NCI-H146 (cell line): ENCODE data around the gene TLCD5.

Source experiments
- DNase-seq: peaks from one replicate; lab custom pipeline; 2025; lab: John Stamatoyannopoulos, UW

TLCD5 gene

GRCh38 chr11:120308081-120308480 is 17.0 kb upstream of the TLCD5 start:
- DNase-seq = no peak

- DNase-seq = no peak
Measured at GRCh38 chr11:120310870-120311269, 14.2 kb upstream of the TLCD5 start.

- no peak for DNase-seq
Measured at GRCh38 chr11:120314861-120315260, 10.2 kb upstream of the TLCD5 start.

GRCh38 chr11:120316880-120317688 is 8.0 kb upstream of the TLCD5 start:
- DNase-seq = no peak

GRCh38 chr11:120317689-120318480 is 7.2 kb upstream of the TLCD5 start:
- no peak for DNase-seq

- no peak for DNase-seq
Measured at GRCh38 chr11:120318906-120319305, 6.2 kb upstream of the TLCD5 start.

- no peak for DNase-seq
Measured at GRCh38 chr11:120326228-120326627, 1.1 kb downstream of the TLCD5 start.

GRCh38 chr11:120326845-120327281 is 1.8 kb downstream of the TLCD5 start:
- no peak for DNase-seq

- DNase-seq = no peak
Measured at GRCh38 chr11:120327311-120327710, 2.2 kb downstream of the TLCD5 start.

GRCh38 chr11:120329556-120329955 is 4.5 kb downstream of the TLCD5 start:
- DNase-seq = no peak

- no peak for DNase-seq
Measured at GRCh38 chr11:120330045-120330444, 4.9 kb downstream of the TLCD5 start.

- no peak for DNase-seq
Measured at GRCh38 chr11:120331301-120331996, 6.3 kb downstream of the TLCD5 start.

GRCh38 chr11:120332822-120333716 is 8.0 kb downstream of the TLCD5 start:
- DNase-seq = no peak

- DNase-seq = no peak
Measured at GRCh38 chr11:120333801-120334200, 8.7 kb downstream of the TLCD5 start.

- DNase-seq = no peak
Measured at GRCh38 chr11:120334332-120334731, 9.2 kb downstream of the TLCD5 start.

GRCh38 chr11:120334894-120335462 is 9.9 kb downstream of the TLCD5 start:
- peak; percentile 66 for DNase-seq

- peak; percentile 75 for DNase-seq
Measured at GRCh38 chr11:120335556-120335907, 10.4 kb downstream of the TLCD5 start.

GRCh38 chr11:120335908-120336640 is 11.0 kb downstream of the TLCD5 start, which contains the start of gene ARHGEF12:
TSS of gene ARHGEF12 (plus strand) at chr11:120336413. CDS start at chr11:120337244, 831 bp downstream.
- DNase-seq = peak; percentile 97

GRCh38 chr11:120336641-120337354 is 11.7 kb downstream of the TLCD5 start:
- DNase-seq = peak; percentile 77
